BE2C (cell line): ENCODE data around the gene STAT4.

Source experiments
- DNase-seq: peaks from one replicate; pipeline ENCODE4 v3.0.0-alpha.2; 2020
- H3K27me3 ChIP-seq: fragments of 250-450 bp; sonication (Bioruptor Pico); 2 replicates; pipeline ENCODE4 v1.5.1; 2020; ENCODE audit warnings: mild to moderate bottlenecking
- H3K36me3 ChIP-seq: fragments of 250-450 bp; sonication (Bioruptor Pico); 2 replicates; pipeline ENCODE4 v1.5.1; 2020; ENCODE audit warnings: mild to moderate bottlenecking
- H3K4me1 ChIP-seq: fragments of 250-450 bp; sonication (Bioruptor Pico); 2 replicates; pipeline ENCODE4 v1.5.1; 2020
- H3K4me3 ChIP-seq: 2 replicates; pipeline ENCODE4 v1.5.1; 2011; ENCODE audit warnings: low read depth, low read length
- H3K9me3 ChIP-seq: fragments of 250-450 bp; sonication (Bioruptor Pico); 2 replicates; pipeline ENCODE4 v1.5.1; 2020
- CTCF ChIP-seq: IDR thresholded peaks from 2 replicates; pipeline ENCODE4 v1.5.1; 2012; ENCODE audit warnings: mild to moderate bottlenecking, low read depth, low read length

Gene STAT4

GRCh38 chr2:191177751-191178736 is 27.2 kb upstream of the STAT4 start:
- no peak for TF ChIP-seq CTCF
- DNase-seq: no peak
- Histone ChIP-seq H3K27me3 (no peaks in the 10 kb centered on the region), H3K4me1 (no peaks in the 10 kb centered on the region), H3K36me3 (no peaks in the 10 kb centered on the region), H3K4me3 (no peak overlapping the region), H3K9me3 (no peaks in the 10 kb centered on the region)

- Histone ChIP-seq H3K36me3 (no peaks in the 10 kb centered on the region), H3K9me3 (no peaks in the 10 kb centered on the region), H3K4me1 (no peaks in the 10 kb centered on the region), H3K4me3 (no peak overlapping the region), H3K27me3 (no peaks in the 10 kb centered on the region)
- DNase-seq: no peak
- no peak for TF ChIP-seq CTCF
Observed at GRCh38 chr2:191176801-191177438, 26.1 kb upstream of the STAT4 start.

- no peaks in the 10 kb centered on the region for H3K36me3 ChIP-seq
- peaks cover 2% of the 10 kb centered on the region; the same call in 1 of the 2 replicates for H3K4me1 ChIP-seq
- no peak for TF ChIP-seq CTCF
- H3K9me3 ChIP-seq: no peaks in the 10 kb centered on the region
- H3K27me3 ChIP-seq: no peaks in the 10 kb centered on the region
- no peak for DNase-seq
- H3K4me3 ChIP-seq: no peak overlapping the region
Observed at GRCh38 chr2:191176305-191176704, 25.5 kb upstream of the STAT4 start.

GRCh38 chr2:191174442-191174841 is 23.6 kb upstream of the STAT4 start:
- no peak for DNase-seq
- H3K36me3 ChIP-seq: no peaks in the 10 kb centered on the region
- no peak for TF ChIP-seq CTCF
- no peaks in the 10 kb centered on the region for H3K27me3 ChIP-seq
- H3K4me3 ChIP-seq: no peak overlapping the region
- H3K4me1 ChIP-seq: peaks cover 4% of the 10 kb centered on the region; the same call in 1 of the 2 replicates
- no peaks in the 10 kb centered on the region for H3K9me3 ChIP-seq

GRCh38 chr2:191173206-191173605 is 22.4 kb upstream of the STAT4 start:
- peaks cover 4% of the 10 kb centered on the region; the same call in 1 of the 2 replicates for H3K4me1 ChIP-seq
- TF ChIP-seq CTCF: no peak
- DNase-seq: no peak
- no peaks in the 10 kb centered on the region for H3K36me3 ChIP-seq
- H3K4me3 ChIP-seq: no peak overlapping the region
- H3K9me3 ChIP-seq: no peaks in the 10 kb centered on the region
- H3K27me3 ChIP-seq: no peaks in the 10 kb centered on the region
